Measurements from ENCODE around the gene CACFD1. TPM values are rescaled to one million over a fixed set of nuclear protein-coding genes. Genes with fewer than 3 reads are reported as not detected.

CACFD1 gene
- total and polyA plus RNA-seq, 7 donors: 6.7 to 44.6 (median 13.4) TPM

DNA sequence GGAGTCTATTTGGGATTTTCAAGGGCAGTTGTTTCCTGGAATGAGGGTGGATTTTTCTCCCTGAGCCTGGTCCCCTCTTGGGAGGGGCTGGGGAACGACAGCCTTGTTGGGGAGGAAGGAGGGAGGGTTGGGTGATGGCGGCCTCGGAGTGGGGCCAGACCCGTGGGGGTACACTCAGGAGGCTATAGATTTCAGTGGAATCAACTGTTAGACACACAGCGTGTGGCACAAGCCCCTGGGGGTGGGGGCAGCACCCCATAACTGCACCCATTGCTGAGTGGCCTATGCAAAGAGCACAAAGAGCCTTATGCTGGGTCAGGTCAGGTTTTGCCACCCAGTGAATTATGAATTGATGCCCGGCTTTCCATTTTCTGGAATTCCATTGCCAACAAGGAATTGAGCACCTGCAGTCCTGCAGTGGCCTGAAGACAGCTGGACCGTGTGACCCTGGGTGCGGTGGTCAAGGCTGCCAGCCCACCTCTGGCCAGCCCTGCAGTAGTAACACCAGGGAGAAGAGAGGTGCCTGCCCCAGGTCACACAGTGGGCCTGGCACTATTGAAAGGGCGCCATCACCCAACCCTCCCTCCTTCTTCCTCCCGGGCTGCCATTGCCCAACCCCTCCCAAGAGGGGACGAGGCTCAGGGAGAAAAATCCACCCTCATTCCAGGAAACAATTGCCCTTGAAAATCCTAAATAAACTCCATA, 56.6 kb downstream of the CACFD1 start:
- Histone ChIP-seq H3K4me3 (no peak overlapping the region), H3K36me3 (no peaks in the 10 kb centered on the region), H3K27me3 (peaks cover 0 to 12% (median 7%) of the 10 kb centered on the region in 3 donors), H3K27ac (no peak overlapping the region), H3K9me3 (no peaks in the 10 kb centered on the region), H3K4me1 (peaks cover 0 to 5% (median 2%) of the 10 kb centered on the region in 4 donors)
- WGBS, 2 donors: 75 to 86% methylated on average over 11 of the region's 11 CpGs
- intact Hi-C loops (cut with DNase I): no loop called here
- TF ChIP-seq POLR2A (IDR thresholded peaks at IDR 0.05): no peak
- no peak for TF ChIP-seq EP300 (IDR thresholded peaks at IDR 0.05)
- TF ChIP-seq, protein P1, sequence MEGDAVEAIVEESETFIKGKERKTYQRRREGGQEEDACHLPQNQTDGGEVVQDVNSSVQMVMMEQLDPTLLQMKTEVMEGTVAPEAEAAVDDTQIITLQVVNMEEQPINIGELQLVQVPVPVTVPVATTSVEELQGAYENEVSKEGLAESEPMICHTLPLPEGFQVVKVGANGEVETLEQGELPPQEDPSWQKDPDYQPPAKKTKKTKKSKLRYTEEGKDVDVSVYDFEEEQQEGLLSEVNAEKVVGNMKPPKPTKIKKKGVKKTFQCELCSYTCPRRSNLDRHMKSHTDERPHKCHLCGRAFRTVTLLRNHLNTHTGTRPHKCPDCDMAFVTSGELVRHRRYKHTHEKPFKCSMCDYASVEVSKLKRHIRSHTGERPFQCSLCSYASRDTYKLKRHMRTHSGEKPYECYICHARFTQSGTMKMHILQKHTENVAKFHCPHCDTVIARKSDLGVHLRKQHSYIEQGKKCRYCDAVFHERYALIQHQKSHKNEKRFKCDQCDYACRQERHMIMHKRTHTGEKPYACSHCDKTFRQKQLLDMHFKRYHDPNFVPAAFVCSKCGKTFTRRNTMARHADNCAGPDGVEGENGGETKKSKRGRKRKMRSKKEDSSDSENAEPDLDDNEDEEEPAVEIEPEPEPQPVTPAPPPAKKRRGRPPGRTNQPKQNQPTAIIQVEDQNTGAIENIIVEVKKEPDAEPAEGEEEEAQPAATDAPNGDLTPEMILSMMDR (IDR thresholded peaks at IDR 0.05): no peak
- TF ChIP-seq POLR2AphosphoS5 (IDR thresholded peaks at IDR 0.05): no peak
- DNase-seq: no peak

GRCh38 chr9:133516961-133517350, 57.2 kb downstream of the CACFD1 start:
- no peak for DNase-seq
- H3K27ac ChIP-seq: no peak overlapping the region
- intact Hi-C loops (cut with DNase I): no loop called here
- H3K4me1 ChIP-seq: peaks cover 0 to 5% (median 2%) of the 10 kb centered on the region in 4 donors
- no peaks in the 10 kb centered on the region for H3K36me3 ChIP-seq
- WGBS, 2 donors: 91 to 92% methylated on average over 9 of the region's 9 CpGs
- TF ChIP-seq POLR2A (IDR thresholded peaks at IDR 0.05) (no peak), POLR2AphosphoS5 (IDR thresholded peaks at IDR 0.05) (no peak), EP300 (IDR thresholded peaks at IDR 0.05) (no peak)
- TF ChIP-seq, protein P1 (IDR thresholded peaks at IDR 0.05): no peak
- H3K4me3 ChIP-seq: no peak overlapping the region
- no peaks in the 10 kb centered on the region for H3K9me3 ChIP-seq
- H3K27me3 ChIP-seq: peaks cover 0 to 12% (median 7%) of the 10 kb centered on the region in 3 donors

GRCh38 chr9:133517711-133518110, 57.9 kb downstream of the CACFD1 start:
- DNase-seq: no peak
- TF ChIP-seq POLR2A (IDR thresholded peaks at IDR 0.05) (no peak), POLR2AphosphoS5 (IDR thresholded peaks at IDR 0.05) (no peak), EP300 (IDR thresholded peaks at IDR 0.05) (no peak)
- TF ChIP-seq, protein P1 (IDR thresholded peaks at IDR 0.05): no peak
- Histone ChIP-seq H3K27me3 (peaks cover 0 to 12% (median 7%) of the 10 kb centered on the region in 3 donors), H3K27ac (no peak overlapping the region), H3K4me3 (no peak overlapping the region), H3K4me1 (peaks cover 0 to 5% (median 2%) of the 10 kb centered on the region in 4 donors), H3K9me3 (no peaks in the 10 kb centered on the region), H3K36me3 (no peaks in the 10 kb centered on the region)
- intact Hi-C loops (cut with DNase I): no loop called here
- WGBS, 2 donors: 78 to 81% methylated on average over 8 of the region's 8 CpGs

DNA sequence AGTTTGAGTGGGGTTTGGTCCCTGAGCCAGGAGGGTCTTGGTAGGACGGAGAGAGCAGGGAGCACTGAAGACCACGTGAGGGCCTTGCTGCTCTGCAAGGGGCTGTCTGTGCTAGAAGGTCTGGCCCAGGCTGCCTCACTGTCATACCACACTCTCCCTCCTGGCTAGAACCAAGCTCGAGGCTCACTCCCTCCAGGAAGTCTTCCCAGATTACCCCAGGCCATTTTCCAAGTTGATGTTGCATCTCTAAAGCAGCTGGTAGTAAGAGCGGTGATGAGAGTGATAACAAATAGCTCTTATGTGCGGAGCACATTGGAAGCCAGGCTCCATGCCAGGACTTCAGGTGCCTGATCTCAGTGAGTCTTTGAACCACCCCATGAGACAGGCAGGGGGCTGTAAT, 58.4 kb downstream of the CACFD1 start:
- 74 to 85% methylated on average over 5 of the region's 5 CpGs for WGBS, 2 donors
- intact Hi-C loops (cut with DNase I): no loop called here
- H3K36me3 ChIP-seq: no peaks in the 10 kb centered on the region
- no peaks in the 10 kb centered on the region for H3K9me3 ChIP-seq
- peaks cover 0 to 12% (median 7%) of the 10 kb centered on the region in 3 donors for H3K27me3 ChIP-seq
- TF ChIP-seq POLR2A (IDR thresholded peaks at IDR 0.05) (no peak), EP300 (IDR thresholded peaks at IDR 0.05) (no peak), POLR2AphosphoS5 (IDR thresholded peaks at IDR 0.05) (no peak)
- TF ChIP-seq, protein P1 (IDR thresholded peaks at IDR 0.05): no peak
- no peak for DNase-seq
- no peak overlapping the region for H3K27ac ChIP-seq
- H3K4me1 ChIP-seq: peaks cover 0 to 5% (median 2%) of the 10 kb centered on the region in 4 donors
- H3K4me3 ChIP-seq: no peak overlapping the region

Measured in sigmoid colon (tissue), 7 donors.